Brain pericyte (primary cell): ENCODE measurements around the gene WSCD2.

Source experiments
- DNase-seq: peaks from one replicate; pipeline ENCODE4 v3.0.0-alpha.2; 2012; ENCODE audit warnings: low read depth, low spot score

WSCD2 gene

DNA sequence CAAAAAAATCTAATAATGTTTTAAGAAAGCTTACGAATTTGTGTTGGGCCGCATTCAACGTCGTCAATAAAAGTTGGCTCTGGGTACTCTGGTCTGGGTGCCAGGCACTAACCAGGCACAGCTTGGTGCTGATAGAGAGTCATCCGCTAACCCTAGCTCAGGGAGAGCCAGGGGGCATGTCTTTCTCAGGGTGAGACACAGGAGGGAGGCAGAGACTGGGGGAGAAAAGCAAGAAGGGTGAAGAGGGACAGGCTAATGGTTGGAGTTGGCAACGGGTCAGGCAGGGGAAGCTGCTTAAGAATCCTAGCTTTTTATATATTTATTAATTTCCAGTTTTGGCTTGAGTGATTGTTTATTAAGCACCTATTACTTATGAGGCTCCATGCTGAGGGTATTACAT lies 105.1 kb downstream of the WSCD2 start:
- no peak for DNase-seq

- DNase-seq, result no peak
Observed at GRCh38 chr12:108235197-108235984, 106.3 kb downstream of the WSCD2 start.

DNA sequence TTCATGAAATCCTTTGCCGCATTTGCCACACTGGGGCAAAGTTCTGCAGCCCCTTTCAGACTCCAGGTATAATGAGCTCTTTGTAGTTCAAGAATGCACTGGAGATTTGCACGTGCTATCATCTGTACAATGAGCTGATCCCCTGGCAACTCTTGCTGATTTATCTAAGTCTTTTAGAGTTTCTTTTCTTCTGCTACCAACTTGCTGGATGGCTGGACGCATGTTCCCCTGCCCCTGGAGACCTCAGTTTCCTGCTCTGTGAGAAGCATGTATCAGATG lies 106.8 kb downstream of the WSCD2 start:
- DNase-seq, result no peak

- DNase-seq, result no peak
Observed at GRCh38 chr12:108236366-108236765, 107.3 kb downstream of the WSCD2 start.

DNA sequence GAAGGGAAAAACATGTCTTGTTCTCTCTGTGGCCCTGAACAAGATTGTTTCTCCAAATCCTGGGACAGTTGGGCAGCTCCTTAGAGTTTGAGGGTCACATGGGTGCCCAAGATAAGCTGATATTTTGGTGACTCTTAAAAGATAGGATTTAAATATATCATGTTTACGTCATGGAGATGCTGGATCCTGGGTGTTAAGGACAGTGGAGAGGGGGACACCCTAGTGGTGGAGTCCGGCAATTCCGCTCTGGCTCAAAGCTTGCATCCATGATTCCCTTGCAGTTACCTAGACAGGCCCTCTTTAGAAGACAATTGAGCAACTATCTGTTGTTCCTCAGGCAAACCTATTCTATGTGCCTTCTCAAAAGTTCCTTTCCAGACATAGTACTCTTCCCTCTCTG lies 108.2 kb downstream of the WSCD2 start:
- no peak for DNase-seq

DNA sequence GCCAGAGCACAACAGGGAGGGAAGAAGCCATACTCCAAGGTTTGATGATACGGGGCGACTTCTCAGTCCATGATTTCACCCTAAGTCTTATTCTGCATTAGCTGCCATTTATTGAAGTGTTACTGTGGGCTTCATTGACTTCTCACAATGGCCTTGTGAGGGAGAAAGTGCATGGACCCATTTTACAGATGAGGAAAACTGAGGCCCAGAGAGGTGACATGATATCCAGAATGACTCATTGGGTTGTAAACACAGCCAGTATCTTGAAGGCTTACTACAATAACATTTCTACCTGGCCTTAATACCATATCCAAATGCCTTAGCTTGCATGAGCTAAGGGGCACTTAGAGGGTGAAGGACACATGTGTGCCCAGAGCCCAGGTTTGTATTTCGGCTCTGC lies 109.4 kb downstream of the WSCD2 start:
- no peak for DNase-seq

- no peak for DNase-seq
Observed at GRCh38 chr12:108239378-108239777, 110.3 kb downstream of the WSCD2 start.

DNA sequence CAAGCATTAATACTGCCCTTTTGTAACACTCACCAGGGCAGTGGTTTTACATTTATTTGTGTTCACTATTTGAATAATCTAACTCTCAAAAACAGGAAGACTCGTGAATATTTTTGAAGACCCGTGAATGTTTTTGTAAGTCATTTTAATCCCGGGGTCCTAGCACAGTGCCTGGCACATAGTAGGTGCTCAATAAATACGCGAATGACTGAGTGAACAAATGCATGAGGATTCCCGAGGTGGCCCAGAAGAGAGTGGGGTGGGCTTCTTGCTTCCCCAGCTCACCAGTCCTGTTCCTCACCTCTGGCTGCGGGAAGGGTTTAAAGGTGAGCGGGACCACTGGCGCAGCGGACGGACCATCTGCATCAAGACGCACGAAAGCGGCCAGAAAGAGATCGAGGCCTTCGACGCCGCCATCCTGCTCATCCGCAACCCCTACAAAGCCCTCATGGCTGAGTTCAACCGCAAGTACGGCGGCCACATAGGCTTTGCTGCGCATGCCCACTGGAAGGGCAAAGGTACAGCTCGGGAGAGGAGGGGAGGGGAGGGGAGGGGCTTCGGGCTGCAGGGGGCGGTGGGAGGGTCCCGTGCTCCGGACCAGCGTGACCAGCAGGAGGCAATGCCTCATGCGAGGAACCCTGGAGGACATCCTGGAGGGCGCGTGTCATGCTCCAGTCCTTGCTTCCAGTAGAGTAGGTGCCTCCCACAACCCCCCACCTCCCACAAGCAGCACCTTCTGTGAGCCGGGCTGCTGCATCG lies 111.1 kb downstream of the WSCD2 start:
- no peak for DNase-seq

GRCh38 chr12:108240928-108241327 lies 111.8 kb downstream of the WSCD2 start:
- DNase-seq, result no peak

GRCh38 chr12:108241986-108242703 lies 113.1 kb downstream of the WSCD2 start:
- DNase-seq, result no peak

- DNase-seq, result no peak
Observed at GRCh38 chr12:108247130-108247529, 118.0 kb downstream of the WSCD2 start.

- DNase-seq, result no peak
Observed at GRCh38 chr12:108248011-108248410, 118.9 kb downstream of the WSCD2 start.

DNA sequence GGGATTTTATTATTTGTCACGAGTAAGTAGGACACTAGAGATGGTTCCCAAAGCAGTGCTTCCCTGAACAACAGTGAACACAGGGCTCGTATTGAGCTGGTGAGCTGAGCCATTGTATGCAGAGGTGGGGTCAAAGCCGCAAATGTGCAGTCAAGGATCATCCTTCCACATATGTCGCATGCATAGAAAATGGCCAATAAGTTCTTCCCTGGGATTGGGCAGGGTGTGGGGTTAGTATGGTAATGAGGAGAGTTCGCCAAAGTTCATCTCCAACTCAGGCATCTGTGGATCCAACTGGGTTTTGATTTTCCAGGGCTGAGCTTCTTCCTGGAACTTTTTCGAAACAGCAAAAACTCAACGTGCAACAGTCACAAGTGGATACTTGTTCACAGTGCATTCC lies 123.4 kb downstream of the WSCD2 start:
- no peak for DNase-seq

DNA sequence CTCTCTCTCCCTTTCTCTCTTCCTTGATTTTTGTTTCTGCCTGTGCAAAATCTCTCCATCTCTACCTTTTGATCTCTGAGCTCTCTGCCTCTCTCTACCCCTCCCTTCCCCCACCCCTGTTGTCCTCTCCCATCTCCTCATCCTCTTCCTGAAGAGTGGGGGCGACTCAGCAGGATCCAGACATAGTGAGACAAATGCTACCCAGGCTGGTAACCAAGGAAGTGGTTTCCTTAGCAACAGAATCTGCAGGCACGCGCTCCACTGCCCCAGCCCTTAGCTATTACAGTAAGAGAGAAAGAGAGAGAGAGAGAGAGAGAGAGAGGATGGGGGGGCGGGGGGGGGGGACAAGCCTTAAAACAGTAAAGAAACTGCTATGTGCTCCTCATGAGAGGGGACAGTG lies 124.5 kb downstream of the WSCD2 start:
- no peak for DNase-seq

GRCh38 chr12:108254030-108254429 lies 124.9 kb downstream of the WSCD2 start:
- no peak for DNase-seq

DNA sequence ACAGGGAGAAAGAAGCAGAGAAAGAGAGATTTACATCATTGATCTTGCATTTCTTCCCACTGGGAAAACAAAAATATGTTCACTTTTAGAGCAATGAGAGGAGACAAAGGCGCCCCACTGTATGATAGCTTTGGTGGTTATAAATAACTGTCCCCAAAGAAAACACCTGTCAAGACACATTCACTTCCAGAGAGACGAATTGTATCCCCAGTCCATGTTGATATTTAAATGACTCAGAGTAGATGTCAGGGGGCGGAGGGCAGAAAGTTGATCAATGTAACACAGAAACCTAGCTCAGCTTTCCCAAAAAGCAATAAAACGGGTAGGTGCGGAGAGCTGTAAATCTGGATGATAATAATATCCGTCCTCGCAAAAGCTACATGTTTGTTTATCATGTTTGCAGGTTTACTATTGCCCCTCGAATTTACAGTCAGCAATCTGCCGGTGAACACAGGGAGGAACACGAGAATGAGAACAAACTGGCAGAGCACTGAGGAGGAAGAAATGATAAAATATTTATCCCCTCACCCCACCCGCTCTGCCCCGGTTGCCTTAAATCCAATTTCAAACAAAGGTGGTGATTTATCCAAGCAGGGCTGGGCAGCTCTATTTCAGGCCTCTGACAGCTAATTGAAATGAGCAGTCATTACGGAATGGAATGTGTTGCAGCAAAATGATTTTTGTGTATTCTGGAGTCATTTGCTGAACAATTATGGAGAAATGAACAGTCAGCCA lies 125.6 kb downstream of the WSCD2 start:
- no peak for DNase-seq

DNA sequence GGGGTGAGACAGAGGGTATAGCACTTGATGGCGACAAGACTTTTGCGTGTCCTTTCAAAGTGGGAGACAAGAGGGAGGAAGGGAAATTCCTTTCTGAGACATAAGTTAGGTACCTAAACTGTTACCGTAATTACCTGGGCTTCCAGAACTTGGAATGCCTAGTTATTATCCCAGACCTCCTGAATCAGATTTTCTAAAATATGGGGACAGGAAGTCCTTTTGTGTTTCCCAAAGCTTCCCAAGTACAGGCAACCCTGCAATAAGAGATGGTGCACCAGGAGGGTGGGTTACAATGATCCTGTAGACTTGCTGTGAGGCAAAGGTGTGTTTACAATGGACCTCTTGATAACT lies 126.1 kb downstream of the WSCD2 start:
- no peak for DNase-seq

DNA sequence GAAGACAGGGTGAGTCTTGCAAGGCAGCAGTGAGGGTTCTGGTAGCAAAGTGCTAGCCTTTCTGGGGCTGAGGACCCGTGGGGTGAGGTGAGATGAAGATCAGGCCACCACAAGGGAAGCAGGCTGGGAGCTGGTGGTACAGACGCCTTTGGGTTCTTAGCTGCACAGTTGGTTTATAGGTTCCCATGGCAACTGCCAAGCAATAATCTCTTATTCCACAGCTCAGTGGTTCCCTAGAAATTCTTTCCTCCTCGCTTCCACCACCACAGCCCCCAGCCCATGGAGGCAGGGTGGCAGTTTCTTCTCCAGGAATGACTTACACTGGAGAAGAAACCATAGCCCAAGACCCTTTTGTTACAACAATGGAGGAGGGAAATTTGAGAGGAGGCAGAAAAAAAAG lies 127.9 kb downstream of the WSCD2 start:
- DNase-seq, result no peak

DNA sequence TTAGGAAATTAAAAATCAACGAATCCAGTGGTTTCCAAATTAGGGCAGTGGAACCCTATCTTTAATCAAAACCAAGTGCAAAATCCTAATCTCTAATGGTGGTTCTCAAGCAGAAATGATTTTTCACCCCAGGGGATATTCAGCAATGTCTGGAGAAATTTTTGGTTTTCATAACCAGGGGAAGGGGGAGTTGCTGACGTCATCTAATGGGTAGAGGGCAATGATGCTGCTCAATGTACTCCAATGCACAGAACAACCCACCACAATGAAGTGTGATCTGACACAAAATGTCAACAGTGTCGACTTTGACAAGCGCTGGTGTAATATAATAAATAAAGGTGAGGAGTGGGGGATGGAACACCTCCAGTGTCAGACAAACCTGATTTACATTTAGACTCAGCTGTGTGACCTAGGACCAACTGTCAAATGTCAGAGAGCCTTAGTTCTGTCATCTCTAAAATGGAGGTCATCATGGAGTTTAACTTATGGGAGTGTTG lies 128.6 kb downstream of the WSCD2 start:
- no peak for DNase-seq

DNA sequence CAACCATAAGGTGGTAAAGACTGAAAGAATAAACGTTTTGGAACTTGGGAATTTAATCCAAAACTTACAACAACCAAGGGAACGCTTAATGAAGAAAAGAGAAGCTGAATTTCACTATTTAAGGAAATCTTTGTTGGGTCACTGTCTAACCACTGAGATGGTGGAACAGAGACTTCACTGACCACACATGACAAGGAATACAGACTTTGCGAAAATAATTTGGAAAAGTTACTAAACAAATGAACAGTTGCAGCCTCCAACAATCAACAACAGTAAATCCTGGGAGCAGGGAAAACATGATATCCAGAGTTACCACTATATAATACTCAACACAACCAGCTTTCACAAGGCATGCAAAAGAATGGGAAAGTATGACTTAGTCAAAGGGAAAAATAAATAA lies 131.0 kb downstream of the WSCD2 start:
- DNase-seq, result no peak

- no peak for DNase-seq
Observed at GRCh38 chr12:108260969-108261368, 131.9 kb downstream of the WSCD2 start.

DNA sequence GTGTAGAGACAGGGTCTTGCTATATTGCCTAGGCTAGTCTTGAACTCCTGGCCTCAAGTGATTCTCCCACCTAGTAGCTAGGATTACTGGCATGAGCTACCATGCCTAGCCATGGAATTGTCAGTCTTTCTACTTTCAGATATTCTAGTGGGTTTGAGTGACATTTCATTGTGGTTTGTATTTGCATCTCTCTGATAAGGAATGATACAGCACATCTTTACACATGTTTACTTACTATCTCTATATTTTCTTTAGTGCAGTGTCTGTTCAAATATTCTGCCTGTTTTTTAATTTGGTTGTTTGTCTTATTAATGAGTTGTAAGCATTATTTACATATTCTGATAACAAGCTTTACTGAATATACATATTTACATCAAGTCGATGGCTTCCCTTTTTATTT lies 136.4 kb downstream of the WSCD2 start:
- DNase-seq, result no peak
